Astrocyte (in vitro differentiated cells and primary cell): Measurements from ENCODE around the gene CCDC74A.
"Not testable (repeated sequence)": the region's sequence is repeated elsewhere in the genome, so short reads cannot be mapped to it uniquely, and the experiment has no call there.

ENCODE experiments used
- CTCF ChIP-seq: IDR thresholded peaks from 2 replicates; pipeline ENCODE4 v1.5.1; 2011; ENCODE audit warnings: low read depth, mild to moderate bottlenecking, inconsistent platforms, low read length, moderate library complexity; ENCODE audit not compliant: insufficient read depth
- EZH2 ChIP-seq: IDR thresholded peaks from 2 replicates; pipeline ENCODE4 v1.6.1; 2012; ENCODE audit warnings: mild to moderate bottlenecking, low read length, inconsistent platforms; ENCODE audit not compliant: insufficient read depth

- TF ChIP-seq EZH2, CTCF: not testable (repeated sequence)
Measured at GRCh38 chr2:131511969-131512870, 15.5 kb upstream of the CCDC74A start.
